ENCODE measurements around the gene MGAT5.
"Not testable (repeated sequence)": the region's sequence is repeated elsewhere in the genome, so short reads cannot be mapped to it uniquely, and the experiment has no call there.

Gene MGAT5

DNA sequence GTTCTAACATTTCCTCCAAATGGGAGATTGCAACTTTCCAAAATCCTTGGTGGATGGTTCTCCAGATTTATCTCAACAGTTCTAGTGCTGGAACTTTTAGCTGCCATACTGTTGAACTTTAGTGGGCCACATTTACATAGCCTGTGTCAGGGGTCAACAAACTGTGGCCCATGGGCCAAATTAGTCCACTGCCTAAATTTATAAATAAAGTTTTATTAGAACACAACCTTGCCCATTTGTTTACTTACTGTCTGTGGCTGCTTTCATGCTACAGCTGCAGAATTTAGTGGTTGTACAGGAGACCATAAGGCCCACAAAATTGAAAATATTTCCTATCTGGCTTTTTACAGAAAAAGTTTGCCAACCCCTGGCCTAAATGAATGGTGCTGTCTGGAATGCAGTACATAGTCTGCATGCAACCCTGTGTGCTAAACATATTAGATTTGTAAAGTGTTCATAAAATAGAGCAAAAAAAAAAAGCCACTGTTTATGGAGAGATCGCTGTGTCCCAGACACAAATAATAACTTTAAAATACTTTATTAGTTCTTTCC is 30.3 kb downstream of the MGAT5 start:
- TF ChIP-seq POLR2A (IDR thresholded peaks at IDR 0.05; ENCODE audit: low read depth, low read length): no peak
- no peak for FAIRE-seq
- DNase-seq (ENCODE audit: insufficient read length, low spot score): no peak

GRCh38 chr2:134287323-134287722 is 33.5 kb downstream of the MGAT5 start:
- DNase-seq (ENCODE audit: insufficient read length, low spot score) (no peak), FAIRE-seq (no peak)
- no peak for TF ChIP-seq POLR2A (IDR thresholded peaks at IDR 0.05; ENCODE audit: low read depth, low read length)

DNA sequence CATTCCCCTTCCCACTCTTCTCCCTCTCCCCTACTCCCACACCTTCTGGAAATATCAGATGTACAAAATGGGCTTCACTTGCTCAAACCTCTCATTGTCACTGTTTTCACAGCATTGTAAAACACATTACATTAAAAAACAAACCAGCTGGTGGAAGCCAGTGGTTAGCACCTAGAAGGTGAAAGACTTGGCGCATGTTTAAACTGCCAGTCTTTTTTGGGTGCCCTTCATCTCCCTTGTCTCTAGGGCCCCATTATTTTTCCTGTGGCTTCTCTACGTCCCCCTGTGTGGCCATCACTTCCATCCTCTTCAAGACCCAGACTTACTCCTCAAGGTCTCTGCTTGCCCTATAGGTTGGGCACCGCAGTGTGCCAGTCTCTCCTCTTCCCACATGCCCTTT is 34.9 kb downstream of the MGAT5 start:
- no peak for DNase-seq (ENCODE audit: insufficient read length, low spot score)
- TF ChIP-seq POLR2A (IDR thresholded peaks at IDR 0.05; ENCODE audit: low read depth, low read length): no peak
- no peak for FAIRE-seq

DNA sequence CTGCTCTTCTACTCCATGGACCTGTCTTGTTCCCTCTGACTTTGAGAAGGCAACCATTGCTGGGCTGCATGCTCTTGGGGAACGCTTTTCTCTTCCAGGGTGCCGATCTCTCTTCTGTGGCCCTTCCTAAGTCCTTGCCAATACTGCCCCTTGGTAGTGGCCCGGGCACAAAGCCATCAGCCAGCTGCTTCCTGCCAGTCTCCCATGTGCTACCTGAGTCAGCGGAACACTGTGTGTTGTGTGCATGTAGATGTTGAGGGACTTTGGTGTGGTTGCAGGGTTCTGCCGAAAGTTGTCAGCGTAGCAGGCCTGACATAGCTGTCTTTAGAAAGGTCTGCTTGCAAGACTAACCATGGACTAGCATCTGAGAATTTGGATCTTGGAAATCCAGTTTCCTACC is 35.4 kb downstream of the MGAT5 start:
- no peak for DNase-seq (ENCODE audit: insufficient read length, low spot score)
- no peak for FAIRE-seq
- no peak for TF ChIP-seq POLR2A (IDR thresholded peaks at IDR 0.05; ENCODE audit: low read depth, low read length)

DNA sequence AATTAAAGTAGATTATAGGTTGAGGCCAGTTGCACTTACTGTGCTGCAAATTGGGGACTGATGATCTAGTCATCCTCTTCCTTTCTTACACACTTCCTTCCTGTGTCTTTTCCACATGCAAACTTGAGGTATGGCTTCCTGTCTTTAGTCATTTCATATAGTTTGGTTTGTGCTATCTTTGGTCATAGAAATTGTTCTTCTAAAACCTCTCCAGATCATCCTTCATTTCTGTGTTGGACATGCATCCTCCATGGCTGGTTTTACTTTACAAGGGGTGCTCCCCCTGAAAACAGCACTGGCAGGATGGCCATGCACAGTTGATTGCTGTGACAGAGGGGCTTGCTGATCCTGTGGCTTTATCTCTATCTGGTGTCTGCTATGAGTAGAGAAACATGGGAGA is 36.5 kb downstream of the MGAT5 start:
- TF ChIP-seq POLR2A (IDR thresholded peaks at IDR 0.05; ENCODE audit: low read depth, low read length): no peak
- FAIRE-seq: no peak

DNA sequence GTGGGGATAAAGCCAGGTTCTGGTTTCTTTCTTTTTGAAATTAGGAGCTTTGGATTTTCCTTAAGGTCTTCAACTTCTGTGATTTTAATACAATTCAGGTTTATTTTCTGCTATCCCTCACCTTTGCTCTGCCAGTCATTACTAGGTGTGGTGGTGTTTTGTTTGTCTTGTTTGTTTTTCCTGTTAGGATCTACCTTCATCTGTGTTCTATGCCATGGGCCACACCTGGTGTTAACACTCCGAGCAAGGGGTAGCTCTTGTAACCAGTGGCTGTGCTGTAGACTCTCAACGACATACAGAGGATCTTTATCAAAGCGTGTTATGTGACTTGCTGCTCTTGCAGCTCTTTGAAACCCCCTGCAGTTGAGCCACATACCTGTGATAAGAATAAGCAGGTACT is 38.6 kb downstream of the MGAT5 start:
- DNase-seq (ENCODE audit: insufficient read length, low spot score) (no peak), FAIRE-seq (no peak)
- no peak for TF ChIP-seq POLR2A (IDR thresholded peaks at IDR 0.05; ENCODE audit: low read depth, low read length)

More for the DNA sequence above, 36.5 kb downstream of the MGAT5 start:
- DNase-seq (ENCODE audit: insufficient read length, low spot score): no peak

DNA sequence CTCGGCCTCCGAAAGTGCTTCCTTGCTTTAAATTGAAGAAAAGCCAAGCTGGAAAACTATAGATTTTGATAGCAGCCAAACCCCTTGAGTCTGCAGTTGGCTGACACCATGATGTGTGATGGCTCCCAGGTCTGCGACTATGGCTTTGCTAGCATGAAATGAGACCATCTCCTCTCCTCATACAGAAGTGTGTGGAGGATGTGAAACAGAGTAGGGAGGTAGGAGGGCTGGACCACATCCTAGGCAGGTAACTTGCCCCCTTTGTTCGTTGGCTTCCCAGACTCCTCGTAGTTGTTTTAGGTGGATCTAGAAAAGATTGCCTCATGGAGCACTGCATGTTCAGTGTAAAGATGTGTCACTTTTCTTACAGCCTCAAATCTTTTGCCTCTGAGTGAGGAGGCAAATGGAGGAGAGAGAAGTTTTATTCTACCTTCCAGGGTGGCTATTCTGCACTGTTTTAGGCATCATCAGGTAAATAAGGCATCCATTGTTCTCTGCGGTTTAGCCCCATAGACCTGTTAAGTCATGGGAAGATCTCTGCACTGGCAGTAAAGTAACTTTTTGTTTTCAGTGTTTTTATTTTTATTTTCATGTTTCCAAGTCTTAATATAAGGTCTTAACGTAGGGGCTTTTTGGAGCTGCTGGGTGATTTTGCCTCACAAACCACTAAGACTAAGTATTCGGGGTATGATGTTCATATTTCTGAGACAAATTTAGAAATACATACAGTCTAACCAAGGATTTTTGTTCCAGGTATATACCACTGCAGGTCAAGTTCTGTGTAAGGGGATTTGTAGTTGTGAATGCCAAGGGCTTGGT is 40.1 kb downstream of the MGAT5 start:
- FAIRE-seq: no peak
- DNase-seq (ENCODE audit: insufficient read length, low spot score): no peak
- TF ChIP-seq POLR2A (IDR thresholded peaks at IDR 0.05; ENCODE audit: low read depth, low read length): no peak

DNA sequence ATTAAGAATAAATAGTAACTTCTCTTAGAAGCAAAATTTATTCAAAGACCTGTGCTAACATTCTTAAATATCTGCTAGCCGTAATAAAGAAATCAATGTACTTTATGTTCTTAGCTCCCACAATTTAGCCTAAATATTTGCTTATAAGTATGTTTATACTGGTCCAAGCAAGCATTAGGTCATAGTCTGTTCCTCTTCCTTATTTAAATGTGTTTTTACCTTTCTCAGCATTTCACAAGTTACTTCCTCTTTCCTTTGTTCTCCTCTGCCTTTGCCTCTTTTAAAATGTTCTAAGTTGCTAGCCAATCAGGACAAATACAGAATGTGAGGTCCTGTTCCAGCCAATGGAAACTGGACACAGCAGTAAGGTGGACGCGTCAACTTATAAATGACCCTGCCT is 40.7 kb downstream of the MGAT5 start:
- FAIRE-seq; DNase-seq (ENCODE audit: insufficient read length, low spot score): not testable (repeated sequence)

- DNase-seq (ENCODE audit: insufficient read length, low spot score) (no peak), FAIRE-seq (no peak)
- no peak for TF ChIP-seq POLR2A (IDR thresholded peaks at IDR 0.05; ENCODE audit: low read depth, low read length)
Observed at GRCh38 chr2:134295441-134295840, 41.6 kb downstream of the MGAT5 start.

DNA sequence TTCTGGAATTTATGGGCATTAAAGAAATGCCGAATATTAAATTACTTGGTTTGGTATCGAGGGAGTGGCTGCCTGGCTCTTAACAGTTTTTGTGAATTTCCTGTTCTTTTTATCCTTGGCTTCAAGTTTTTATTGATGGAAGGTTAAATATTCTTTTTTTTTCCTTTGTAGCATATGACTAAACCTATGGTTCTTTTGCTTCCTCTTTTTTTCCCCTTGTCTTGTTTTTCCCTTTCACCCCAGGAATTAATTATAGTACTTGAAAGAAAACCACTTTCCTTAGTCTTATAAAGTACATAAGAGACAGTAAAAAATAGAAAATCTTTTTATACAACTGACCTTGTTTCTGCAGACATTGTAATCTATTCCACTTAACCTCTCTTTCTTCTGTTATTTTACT is 42.4 kb downstream of the MGAT5 start:
- no peak for DNase-seq (ENCODE audit: insufficient read length, low spot score)
- no peak for TF ChIP-seq POLR2A (IDR thresholded peaks at IDR 0.05; ENCODE audit: low read depth, low read length)
- no peak for FAIRE-seq

- no peak for TF ChIP-seq POLR2A (IDR thresholded peaks at IDR 0.05; ENCODE audit: low read depth, low read length)
- FAIRE-seq (no peak), DNase-seq (ENCODE audit: insufficient read length, low spot score) (no peak)
Observed at GRCh38 chr2:134299334-134299733, 45.5 kb downstream of the MGAT5 start.

DNA sequence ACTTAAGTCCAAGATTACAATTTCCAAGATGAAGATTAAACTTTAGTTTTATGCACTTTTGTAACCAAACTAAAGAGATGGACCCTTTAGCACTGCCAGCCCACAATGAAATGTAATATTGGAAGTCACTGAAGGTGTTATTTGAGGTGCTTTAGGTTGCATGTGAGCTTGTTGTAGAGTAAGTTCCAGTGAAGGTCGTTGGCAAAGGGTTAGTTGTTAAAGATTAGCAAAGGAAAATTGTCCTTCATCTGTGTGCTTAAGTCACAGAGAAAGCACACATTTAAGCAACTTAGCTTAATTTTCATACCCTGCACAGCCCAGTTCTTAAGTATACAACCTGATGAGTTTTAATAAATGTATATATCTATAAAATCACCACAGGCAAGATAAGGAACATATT is 46.7 kb downstream of the MGAT5 start:
- FAIRE-seq (no peak), DNase-seq (ENCODE audit: insufficient read length, low spot score) (no peak)
- TF ChIP-seq POLR2A (IDR thresholded peaks at IDR 0.05; ENCODE audit: low read depth, low read length): no peak

- peak; percentile 68 for FAIRE-seq
- DNase-seq (ENCODE audit: insufficient read length, low spot score): no peak
- no peak for TF ChIP-seq POLR2A (IDR thresholded peaks at IDR 0.05; ENCODE audit: low read depth, low read length)
Observed at GRCh38 chr2:134301099-134301927, 47.4 kb downstream of the MGAT5 start.

- no peak for DNase-seq (ENCODE audit: insufficient read length, low spot score)
- FAIRE-seq: no peak
- no peak for TF ChIP-seq POLR2A (IDR thresholded peaks at IDR 0.05; ENCODE audit: low read depth, low read length)
Observed at GRCh38 chr2:134301928-134302260, 48.0 kb downstream of the MGAT5 start.
